T-helper 17 cell (primary cell): Measurements from ENCODE around the gene NAALADL2. TPM values are rescaled to one million over a fixed set of nuclear protein-coding genes. Genes with fewer than 3 reads are reported as not detected.
"Not testable (repeated sequence)": the region's sequence is repeated elsewhere in the genome, so short reads cannot be mapped to it uniquely, and the experiment has no call there.

Experiments used
- ATAC-seq: fragments of 150-1000 bp; cut with Tn5 transposase; 2 replicates; pipeline ENCODE4 v1.10.0; 2021; ENCODE audit warnings: mild to moderate bottlenecking, moderate library complexity
- DNase-seq, 3 donors: peaks; one replicate each; pipeline versions ENCODE4 v3.0.0 to v3.0.0-alpha.2; 2020 to 2021
- H3K9me3 ChIP-seq: one replicate; pipeline ENCODE4 v1.7.0; 2013; ENCODE audit warnings: low read length, mild to moderate bottlenecking; ENCODE audit not compliant: control insufficient read depth, poor library complexity, severe bottlenecking
- H3K27ac Mint-ChIP-seq: one replicate; pipeline ENCODE4 v1.8.0; 2022; ENCODE audit warnings: mild to moderate bottlenecking, moderate library complexity, mixed read lengths
- H3K27me3 Mint-ChIP-seq: one replicate; pipeline ENCODE4 v1.8.0; 2022; ENCODE audit warnings: mixed read lengths
- H3K36me3 Mint-ChIP-seq: one replicate; pipeline ENCODE4 v1.8.0; 2022; ENCODE audit warnings: low read depth, mixed read lengths
- H3K4me1 Mint-ChIP-seq: one replicate; pipeline ENCODE4 v1.8.0; 2022; ENCODE audit warnings: mild to moderate bottlenecking, mixed read lengths
- H3K4me3 Mint-ChIP-seq: one replicate; pipeline ENCODE4 v1.8.0; 2022; ENCODE audit warnings: mild to moderate bottlenecking, moderate library complexity, mixed read lengths
- total RNA-seq, 4 donors: library from RNA in 2 of 4; stranded (reverse) in 2 of 4; gene quantifications; one replicate each; pipeline ENCODE4 v1.2.3 and lab custom pipeline; 2022 to 2026

The NAALADL2 gene
- total RNA-seq, 2 donors from 2014 or later: not detected

DNA sequence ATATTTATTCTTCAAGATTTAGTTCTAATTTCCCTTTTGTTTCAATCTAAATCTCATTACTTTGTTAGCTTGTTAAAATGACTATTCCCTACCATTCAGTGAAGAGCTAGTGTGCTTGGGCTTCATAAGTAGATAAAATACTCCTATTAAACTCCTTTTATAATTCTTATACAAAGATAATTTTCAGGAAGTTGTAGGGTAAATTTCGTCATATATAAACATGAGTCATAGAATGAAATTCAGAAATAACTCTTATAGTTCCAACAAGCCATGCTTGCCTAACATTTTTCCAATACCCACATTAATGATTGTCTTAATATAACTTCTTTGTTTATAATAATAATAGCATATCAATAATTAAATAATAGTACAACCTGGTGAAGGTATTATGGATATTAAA lies 407.3 kb downstream of the NAALADL2 start:
- DNase-seq (no peak), ATAC-seq (no peak)
- no peaks in the 10 kb centered on the region for H3K27me3 Mint-ChIP-seq
- H3K27ac Mint-ChIP-seq: no peak overlapping the region
- H3K4me1 Mint-ChIP-seq: no peaks in the 10 kb centered on the region
- no peaks in the 10 kb centered on the region for H3K9me3 ChIP-seq
- H3K36me3 Mint-ChIP-seq: no peaks in the 10 kb centered on the region
- H3K4me3 Mint-ChIP-seq: no peak overlapping the region

DNA sequence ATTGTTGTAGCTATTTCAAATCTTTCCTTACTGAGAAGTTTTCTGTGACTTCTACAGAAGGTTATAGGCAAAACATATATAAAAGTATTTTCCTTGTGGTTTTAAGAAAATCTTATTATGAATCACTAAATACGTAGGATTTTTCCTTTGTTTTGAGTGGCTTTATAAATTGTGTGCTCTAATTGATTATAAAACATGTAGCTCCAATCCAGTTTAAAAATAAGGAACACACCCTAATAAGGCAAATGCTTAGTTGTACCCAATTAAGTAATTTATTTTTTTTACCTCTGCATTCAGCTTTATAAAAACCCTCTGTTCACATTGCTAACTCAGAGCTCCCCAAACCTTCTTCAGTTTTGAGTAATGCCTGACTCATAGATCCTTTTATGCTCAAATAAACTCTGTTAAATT lies 408.0 kb downstream of the NAALADL2 start:
- ATAC-seq (no peak), DNase-seq (no peak)
- no peak overlapping the region for H3K4me3 Mint-ChIP-seq
- no peak overlapping the region for H3K27ac Mint-ChIP-seq
- H3K36me3 Mint-ChIP-seq: no peaks in the 10 kb centered on the region
- no peaks in the 10 kb centered on the region for H3K9me3 ChIP-seq
- no peaks in the 10 kb centered on the region for H3K4me1 Mint-ChIP-seq
- no peaks in the 10 kb centered on the region for H3K27me3 Mint-ChIP-seq

DNA sequence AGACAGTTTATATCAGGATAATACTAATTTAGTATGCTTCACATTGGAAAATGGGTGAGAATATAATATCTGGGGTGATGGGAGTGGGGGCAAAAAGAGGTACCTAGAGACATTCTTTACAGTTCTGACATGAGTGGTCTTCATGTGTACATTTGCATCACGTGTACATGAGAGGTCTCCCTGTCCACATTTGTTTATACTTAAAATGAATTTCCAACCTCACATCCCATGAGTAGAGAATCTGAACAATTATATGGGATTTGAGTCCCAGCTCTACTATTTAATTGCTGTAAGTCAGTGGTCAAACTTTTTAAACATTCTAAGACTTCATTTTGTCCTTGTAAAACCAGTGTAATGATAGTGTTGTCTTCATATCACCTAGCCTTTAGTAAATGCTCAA lies 408.4 kb downstream of the NAALADL2 start:
- no peaks in the 10 kb centered on the region for H3K27me3 Mint-ChIP-seq
- H3K4me3 Mint-ChIP-seq: no peak overlapping the region
- no peak overlapping the region for H3K27ac Mint-ChIP-seq
- no peaks in the 10 kb centered on the region for H3K36me3 Mint-ChIP-seq
- H3K4me1 Mint-ChIP-seq: no peaks in the 10 kb centered on the region
- DNase-seq (no peak), ATAC-seq (no peak)
- no peaks in the 10 kb centered on the region for H3K9me3 ChIP-seq

DNA sequence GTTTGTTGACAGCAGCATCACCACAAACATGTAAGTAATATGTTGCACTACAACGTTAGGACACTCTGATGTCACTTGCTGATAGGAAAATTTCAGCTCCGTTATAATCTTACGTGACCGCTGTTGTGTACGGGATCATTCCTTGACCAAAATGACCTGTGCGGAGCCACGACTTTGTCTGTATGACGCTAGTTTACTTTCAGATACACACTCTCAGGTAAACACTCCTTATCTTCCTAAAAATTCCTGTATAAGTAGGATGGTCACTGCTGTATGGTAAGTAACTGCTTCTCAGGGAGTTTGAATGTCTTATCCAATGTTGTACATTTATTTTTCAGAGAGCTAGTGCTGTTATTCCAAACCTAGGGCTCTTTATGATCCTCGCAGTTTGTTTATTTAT lies 410.3 kb downstream of the NAALADL2 start:
- Mint-ChIP-seq H3K36me3 (no peaks in the 10 kb centered on the region), H3K4me3 (no peak overlapping the region), H3K4me1 (no peaks in the 10 kb centered on the region), H3K27me3 (no peaks in the 10 kb centered on the region), H3K27ac (no peak overlapping the region)
- H3K9me3 ChIP-seq: no peaks in the 10 kb centered on the region
- DNase-seq: no peak
- no peak for ATAC-seq

DNA sequence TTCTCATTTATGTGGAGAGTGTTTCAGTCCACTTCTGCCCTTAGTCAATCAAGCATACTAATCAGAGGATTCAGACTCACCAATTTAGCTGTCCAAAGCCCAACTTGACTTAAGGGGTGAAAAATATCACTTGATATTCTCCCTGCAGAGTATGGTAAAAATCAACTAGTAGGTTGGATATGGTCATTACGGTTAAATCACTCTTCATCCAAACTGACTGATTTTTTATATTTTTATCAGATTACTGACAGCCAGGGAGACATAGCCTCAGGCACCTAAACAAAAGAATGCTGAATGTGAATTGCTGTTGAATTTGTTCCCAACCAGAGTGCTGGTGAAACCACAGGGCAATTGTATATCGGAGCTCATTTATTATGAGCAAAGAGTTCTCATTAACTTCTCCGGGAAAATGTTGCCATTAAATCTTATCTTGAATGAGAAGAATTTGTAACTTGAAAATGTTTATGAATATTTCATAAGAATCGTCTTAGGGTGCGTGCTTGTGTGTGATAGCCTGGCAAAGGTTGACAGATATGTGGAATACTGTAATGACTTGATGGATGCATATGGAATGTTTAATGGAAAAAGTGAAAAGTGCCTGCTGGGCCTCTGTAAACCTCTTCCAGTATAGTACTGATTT lies 411.2 kb downstream of the NAALADL2 start:
- no peak overlapping the region for H3K27ac Mint-ChIP-seq
- DNase-seq: no peak
- no peaks in the 10 kb centered on the region for H3K27me3 Mint-ChIP-seq
- no peaks in the 10 kb centered on the region for H3K36me3 Mint-ChIP-seq
- no peaks in the 10 kb centered on the region for H3K9me3 ChIP-seq
- ATAC-seq: no peak
- no peak overlapping the region for H3K4me3 Mint-ChIP-seq
- H3K4me1 Mint-ChIP-seq: no peaks in the 10 kb centered on the region

DNA sequence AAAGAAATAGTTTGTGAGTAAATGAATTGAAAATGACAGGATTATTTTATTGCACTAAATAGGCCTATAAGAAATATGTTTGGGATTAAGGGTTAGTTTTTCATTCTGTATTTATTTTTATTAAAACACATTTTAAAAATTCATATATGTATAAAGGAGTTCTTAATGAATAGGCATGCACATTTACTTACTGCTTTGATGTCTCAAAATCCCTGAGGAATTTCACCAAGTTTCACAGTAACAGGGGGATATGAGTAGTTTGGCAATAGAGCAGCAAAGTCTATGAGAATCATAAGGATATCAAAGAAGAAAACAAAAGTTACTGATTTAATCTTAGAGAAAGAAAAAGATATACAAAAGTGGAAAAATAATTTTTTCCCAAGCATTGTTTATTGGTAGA lies 411.7 kb downstream of the NAALADL2 start:
- ATAC-seq (no peak), DNase-seq (no peak)
- Mint-ChIP-seq H3K4me3 (no peak overlapping the region), H3K27ac (no peak overlapping the region), H3K27me3 (no peaks in the 10 kb centered on the region), H3K4me1 (no peaks in the 10 kb centered on the region), H3K36me3 (no peaks in the 10 kb centered on the region)
- H3K9me3 ChIP-seq: no peaks in the 10 kb centered on the region

DNA sequence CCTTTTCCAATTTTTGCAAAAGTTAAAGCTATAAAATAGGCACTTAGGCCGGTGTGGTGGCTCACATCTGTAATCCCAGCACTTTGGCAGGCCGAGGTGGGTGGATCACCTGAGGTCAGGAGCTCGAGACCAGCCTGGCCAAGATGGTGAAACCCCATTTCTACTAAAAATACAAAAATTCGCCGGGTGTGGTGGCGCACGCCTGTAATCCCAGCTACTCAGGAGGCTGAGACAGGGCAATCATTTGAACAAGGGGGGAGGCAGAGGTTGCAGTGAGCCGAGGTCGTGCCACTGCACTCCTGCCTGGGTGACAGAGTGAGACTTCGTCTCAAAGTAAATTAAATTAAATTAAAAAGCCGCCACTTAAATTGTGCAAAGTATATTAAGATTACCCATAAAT lies 412.3 kb downstream of the NAALADL2 start:
- not testable (repeated sequence) for H3K36me3 Mint-ChIP-seq, H3K4me3 Mint-ChIP-seq, H3K27me3 Mint-ChIP-seq, ATAC-seq, H3K9me3 ChIP-seq, H3K27ac Mint-ChIP-seq, H3K4me1 Mint-ChIP-seq, DNase-seq

DNA sequence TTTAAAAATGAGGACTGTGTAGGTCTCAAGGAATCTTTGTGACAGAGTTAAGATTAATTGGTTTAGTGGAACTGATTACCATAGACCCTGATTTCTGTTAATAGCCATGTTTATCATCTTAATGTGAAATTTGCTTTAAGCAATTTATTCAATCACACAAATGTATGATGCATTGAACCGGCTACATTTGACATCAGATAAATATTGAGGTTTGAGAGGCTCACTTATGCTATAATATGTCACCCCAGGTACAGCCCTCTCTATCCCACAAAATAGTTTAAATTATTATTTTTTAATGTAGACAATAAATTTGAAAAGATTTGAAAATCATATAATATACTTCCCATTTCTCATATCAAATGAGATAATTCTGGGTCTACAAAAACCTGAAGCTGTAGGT lies 413.3 kb downstream of the NAALADL2 start:
- ATAC-seq (no peak), DNase-seq (no peak)
- H3K4me3 Mint-ChIP-seq: no peak overlapping the region
- no peaks in the 10 kb centered on the region for H3K27me3 Mint-ChIP-seq
- H3K27ac Mint-ChIP-seq: no peak overlapping the region
- H3K36me3 Mint-ChIP-seq: no peaks in the 10 kb centered on the region
- no peaks in the 10 kb centered on the region for H3K9me3 ChIP-seq
- no peaks in the 10 kb centered on the region for H3K4me1 Mint-ChIP-seq

DNA sequence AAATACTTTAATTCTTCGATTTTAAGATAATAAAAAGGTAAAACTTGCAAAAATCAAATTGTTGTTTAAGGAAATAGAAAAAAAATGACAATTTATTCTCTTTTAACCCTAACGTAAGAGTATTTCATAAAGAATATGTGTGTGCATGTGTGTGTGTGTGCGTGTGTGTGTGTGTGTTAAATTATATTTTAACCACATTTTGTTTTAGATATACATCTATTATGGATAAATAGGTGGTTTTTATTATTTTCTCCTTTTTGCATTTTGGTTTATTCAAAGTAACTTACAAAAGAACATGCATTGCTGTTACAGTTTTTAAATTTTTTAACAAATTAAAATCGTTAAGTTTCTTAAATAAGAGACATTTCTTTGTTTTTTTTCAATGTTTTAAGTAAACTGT lies 414.4 kb downstream of the NAALADL2 start:
- Mint-ChIP-seq H3K36me3 (no peaks in the 10 kb centered on the region), H3K4me1 (no peaks in the 10 kb centered on the region), H3K4me3 (no peak overlapping the region), H3K27me3 (no peaks in the 10 kb centered on the region), H3K27ac (no peak overlapping the region)
- ATAC-seq (no peak), DNase-seq (no peak)
- no peaks in the 10 kb centered on the region for H3K9me3 ChIP-seq

DNA sequence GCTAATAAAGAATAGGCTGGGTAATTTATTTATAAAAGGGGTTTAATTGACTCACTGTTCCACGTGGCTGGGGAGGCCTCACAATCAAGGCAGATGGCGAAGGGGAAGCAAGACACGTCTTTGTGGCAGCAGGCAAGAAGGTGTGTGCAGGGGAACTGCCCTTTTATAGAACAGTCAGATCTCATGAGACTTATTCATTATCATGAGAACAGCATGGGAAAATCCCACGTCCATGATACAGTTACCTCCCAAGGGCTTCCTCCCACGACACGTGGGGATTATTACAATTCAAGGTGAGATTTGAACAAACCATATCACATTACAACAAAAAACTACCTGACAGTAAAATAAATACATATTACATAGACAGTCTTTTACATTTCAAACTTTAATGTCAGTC lies 414.9 kb downstream of the NAALADL2 start:
- no peak for DNase-seq
- Mint-ChIP-seq H3K4me1 (no peaks in the 10 kb centered on the region), H3K4me3 (no peak overlapping the region), H3K36me3 (no peaks in the 10 kb centered on the region), H3K27me3 (no peaks in the 10 kb centered on the region), H3K27ac (no peak overlapping the region)
- H3K9me3 ChIP-seq: no peaks in the 10 kb centered on the region
- no peak for ATAC-seq

DNA sequence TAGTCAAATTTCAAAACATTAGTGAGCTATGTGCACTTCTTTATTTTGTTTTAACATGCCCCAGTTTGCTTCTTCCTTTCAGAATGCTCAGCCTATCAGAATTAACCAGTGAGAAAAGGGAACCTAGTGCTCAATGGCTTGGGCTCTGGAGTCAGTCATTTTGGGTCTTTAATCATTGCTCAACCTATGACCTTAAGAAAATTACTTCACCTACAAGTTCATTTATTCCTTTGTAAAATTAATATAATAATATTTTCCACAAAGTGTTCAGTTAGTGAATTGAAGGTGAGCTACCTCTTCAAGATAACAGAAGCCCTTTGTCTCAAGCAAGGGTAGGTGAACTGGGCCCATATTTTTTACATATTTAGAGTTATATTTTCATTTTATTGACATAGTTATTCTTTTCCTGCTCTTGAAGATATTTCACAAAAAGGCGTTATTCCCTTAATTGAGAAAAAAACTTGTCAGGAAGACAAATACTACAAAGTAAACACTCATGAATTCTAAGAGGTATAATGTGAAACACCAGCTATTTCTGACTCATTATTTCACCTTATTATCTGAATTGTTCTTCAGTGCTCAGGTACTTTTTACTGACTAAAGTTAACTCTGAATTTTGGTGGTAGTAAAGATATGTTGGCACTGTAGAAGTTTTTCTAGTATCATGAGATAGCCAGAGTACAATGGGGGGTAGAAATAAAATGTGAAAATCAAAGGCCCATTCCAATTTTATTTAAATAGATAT lies 415.5 kb downstream of the NAALADL2 start:
- H3K36me3 Mint-ChIP-seq: no peaks in the 10 kb centered on the region
- H3K27me3 Mint-ChIP-seq: no peaks in the 10 kb centered on the region
- no peaks in the 10 kb centered on the region for H3K4me1 Mint-ChIP-seq
- DNase-seq (no peak), ATAC-seq (no peak)
- no peak overlapping the region for H3K27ac Mint-ChIP-seq
- H3K4me3 Mint-ChIP-seq: no peak overlapping the region
- no peaks in the 10 kb centered on the region for H3K9me3 ChIP-seq

DNA sequence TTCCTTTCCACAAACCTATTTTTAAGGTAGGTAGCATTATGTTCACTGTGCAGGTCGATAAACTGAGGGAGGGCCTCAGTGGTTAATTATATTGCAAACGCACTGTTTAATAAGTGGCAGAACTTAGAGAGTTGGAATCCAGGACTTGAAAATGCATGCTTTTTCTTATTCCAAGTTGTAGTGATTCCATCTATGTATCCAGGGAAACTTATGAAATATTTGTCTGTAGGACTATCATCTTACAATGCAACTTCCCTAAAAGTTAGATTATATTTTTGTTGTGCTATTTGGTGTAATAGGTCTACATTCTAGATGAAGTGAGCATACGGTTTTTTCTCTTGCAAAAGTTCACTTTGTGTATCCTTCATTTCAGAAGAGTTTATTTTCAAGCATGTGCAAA lies 419.5 kb downstream of the NAALADL2 start:
- H3K4me3 Mint-ChIP-seq: no peak overlapping the region
- DNase-seq (no peak), ATAC-seq (no peak)
- H3K36me3 Mint-ChIP-seq: no peaks in the 10 kb centered on the region
- H3K9me3 ChIP-seq: no peaks in the 10 kb centered on the region
- H3K4me1 Mint-ChIP-seq: no peaks in the 10 kb centered on the region
- no peaks in the 10 kb centered on the region for H3K27me3 Mint-ChIP-seq
- H3K27ac Mint-ChIP-seq: no peak overlapping the region

DNA sequence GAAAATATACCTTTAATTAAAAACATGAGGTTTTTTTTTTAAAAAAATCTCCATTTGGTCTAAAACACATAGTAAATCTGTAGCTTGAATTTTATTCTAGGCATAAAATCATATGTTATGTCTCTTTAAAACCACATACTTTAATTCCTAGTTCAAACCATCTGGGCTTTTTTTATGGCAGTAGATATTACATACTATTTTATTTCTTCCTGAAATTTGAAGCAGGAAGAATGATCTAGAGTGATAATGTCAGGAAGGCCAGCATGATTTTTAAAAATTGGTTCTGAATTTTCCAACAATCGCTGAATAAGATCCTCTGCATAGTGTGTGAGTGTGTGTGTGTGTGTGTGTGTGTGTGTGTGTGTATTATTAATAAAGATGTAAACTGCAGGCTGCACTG lies 420.3 kb downstream of the NAALADL2 start:
- Mint-ChIP-seq H3K27me3 (no peaks in the 10 kb centered on the region), H3K4me3 (no peak overlapping the region), H3K36me3 (no peaks in the 10 kb centered on the region), H3K4me1 (no peaks in the 10 kb centered on the region), H3K27ac (no peak overlapping the region)
- ATAC-seq: no peak
- no peaks in the 10 kb centered on the region for H3K9me3 ChIP-seq
- no peak for DNase-seq

DNA sequence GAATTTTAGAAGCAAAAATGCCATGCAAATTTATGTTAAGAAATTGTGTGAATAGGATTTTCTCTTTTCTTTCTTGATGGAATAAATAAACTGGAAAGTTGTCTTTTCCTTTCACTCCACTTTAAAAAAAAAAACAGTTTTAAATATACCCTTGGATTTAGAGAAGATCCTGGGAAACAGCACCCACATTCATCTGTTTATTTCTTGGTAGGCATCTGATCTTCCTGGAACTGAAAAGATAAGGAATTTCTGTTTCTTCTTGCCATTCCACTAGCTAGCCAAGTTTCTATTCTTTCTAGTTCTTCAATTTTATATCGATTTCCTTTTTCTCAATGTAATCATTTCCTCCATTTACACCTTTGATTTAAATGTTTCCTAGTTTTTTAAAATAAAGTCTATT lies 420.8 kb downstream of the NAALADL2 start:
- ATAC-seq (no peak), DNase-seq (no peak)
- H3K27me3 Mint-ChIP-seq: no peaks in the 10 kb centered on the region
- H3K36me3 Mint-ChIP-seq: no peaks in the 10 kb centered on the region
- no peaks in the 10 kb centered on the region for H3K9me3 ChIP-seq
- H3K4me3 Mint-ChIP-seq: no peak overlapping the region
- H3K27ac Mint-ChIP-seq: no peak overlapping the region
- H3K4me1 Mint-ChIP-seq: no peaks in the 10 kb centered on the region
